ENCODE results near the gene ATOH8. TPM values are rescaled to one million over a fixed set of nuclear protein-coding genes. Genes with fewer than 3 reads are reported as not detected.

Gene ATOH8
- total RNA-seq, 3 donors from 2014 or later = 1.9 to 8.7 (median 2.8) TPM

DNA sequence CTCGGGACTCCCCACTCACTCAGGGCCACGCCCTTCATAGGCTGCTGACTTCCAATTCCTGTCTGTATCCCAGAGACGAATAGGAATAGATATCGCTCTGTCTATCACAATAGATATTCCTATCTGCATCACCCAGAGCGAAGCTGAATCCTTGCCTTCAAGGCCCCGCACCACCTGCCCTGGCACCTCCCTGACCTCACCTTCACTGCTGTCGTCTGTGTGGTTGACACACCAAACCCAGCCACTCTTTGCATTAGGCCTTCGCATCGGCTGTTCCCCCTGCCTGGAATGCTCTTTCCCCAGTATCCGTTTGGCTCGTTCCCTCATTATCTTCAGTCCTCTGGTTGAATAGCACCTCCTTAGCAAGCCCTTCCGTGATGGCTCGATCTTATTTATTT is 43.5 kb downstream of the ATOH8 start:
- Histone ChIP-seq H3K4me1 (ENCODE audit: low read depth) (no peaks in the 10 kb centered on the region), H3K9me3 (no peaks in the 10 kb centered on the region), H3K4me3 (no peak overlapping the region), H3K36me3 (ENCODE audit: low read depth) (no peaks in the 10 kb centered on the region)
- TF ChIP-seq CTCF (IDR thresholded peaks at IDR 0.05) = no peak
- no peak for DNase-seq
- intact Hi-C loops (cut with DNase I, micrococcal nuclease) = no loop called here
- no peak for ATAC-seq

DNA sequence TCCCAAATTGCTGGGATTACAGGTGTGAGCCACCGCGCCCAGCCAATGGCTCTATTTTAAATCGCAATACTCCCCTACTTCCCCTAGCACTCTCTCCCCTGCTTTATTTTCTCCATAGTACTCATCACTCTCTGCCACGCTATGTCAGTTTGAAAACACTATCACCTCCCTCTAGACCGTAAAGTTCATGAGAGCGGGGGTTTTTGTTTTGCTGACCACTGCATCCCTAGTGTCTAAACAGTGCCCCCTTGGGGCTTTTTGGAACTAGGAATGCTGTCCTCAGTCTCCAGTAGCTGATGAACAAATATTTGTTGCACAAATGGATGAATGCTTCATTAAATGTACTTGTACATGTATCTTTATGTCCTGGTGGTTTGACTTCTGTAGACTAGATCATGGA is 44.1 kb downstream of the ATOH8 start:
- TF ChIP-seq CTCF (IDR thresholded peaks at IDR 0.05) = no peak
- Histone ChIP-seq H3K4me3 (no peak overlapping the region), H3K4me1 (ENCODE audit: low read depth) (no peaks in the 10 kb centered on the region), H3K9me3 (no peaks in the 10 kb centered on the region), H3K36me3 (ENCODE audit: low read depth) (no peaks in the 10 kb centered on the region)
- ATAC-seq (no peak), DNase-seq (no peak)
- intact Hi-C loops (cut with DNase I, micrococcal nuclease) = no loop called here

DNA sequence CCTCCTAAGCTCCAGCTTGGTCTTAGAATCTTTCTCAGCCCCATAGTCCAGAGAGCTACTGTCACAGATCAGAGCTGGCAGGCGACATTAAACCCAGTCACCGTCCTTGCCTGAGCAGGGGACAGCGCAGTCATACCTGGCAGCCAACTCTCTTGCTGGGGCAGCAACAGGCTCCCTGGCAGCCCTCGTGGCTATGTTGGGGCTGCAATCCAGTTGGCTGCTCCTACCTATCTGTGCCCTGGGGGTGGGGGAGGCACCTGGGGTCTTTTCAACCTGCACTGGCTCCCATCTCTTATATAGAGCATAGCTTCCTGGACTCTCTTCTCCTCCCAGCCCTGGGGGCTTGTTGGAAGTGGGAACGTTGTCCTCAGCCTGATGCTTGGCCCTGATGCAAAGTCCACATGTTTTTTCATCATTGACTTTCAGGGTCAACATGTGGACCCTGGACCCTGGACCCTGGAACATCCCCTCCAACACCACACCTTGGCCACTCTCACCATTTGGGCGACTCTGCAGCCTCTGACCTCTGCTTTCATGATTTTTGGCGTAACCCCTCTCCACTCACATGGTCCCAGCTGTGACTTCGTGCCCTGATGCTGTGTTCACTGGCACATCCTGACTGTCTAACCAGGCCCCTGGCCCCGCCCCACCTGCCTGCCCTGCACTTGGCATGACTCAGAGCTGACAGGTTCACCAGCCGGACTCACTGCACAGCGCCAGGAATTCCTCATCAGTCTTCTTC is 45.6 kb downstream of the ATOH8 start:
- H3K36me3 ChIP-seq (ENCODE audit: low read depth) = no peaks in the 10 kb centered on the region
- intact Hi-C loops (cut with DNase I, micrococcal nuclease) = no loop called here
- ATAC-seq = peak; percentile 58
- no peak for TF ChIP-seq CTCF (IDR thresholded peaks at IDR 0.05)
- H3K4me1 ChIP-seq (ENCODE audit: low read depth) = no peaks in the 10 kb centered on the region
- no peak for DNase-seq
- no peaks in the 10 kb centered on the region for H3K9me3 ChIP-seq
- H3K4me3 ChIP-seq = no peak overlapping the region

- no peak for TF ChIP-seq CTCF (IDR thresholded peaks at IDR 0.05)
- DNase-seq (no peak), ATAC-seq (no peak)
- H3K4me1 ChIP-seq (ENCODE audit: low read depth) = no peaks in the 10 kb centered on the region
- intact Hi-C loops (cut with DNase I, micrococcal nuclease) = no loop called here
- no peak overlapping the region for H3K4me3 ChIP-seq
- H3K36me3 ChIP-seq (ENCODE audit: low read depth) = no peaks in the 10 kb centered on the region
- no peaks in the 10 kb centered on the region for H3K9me3 ChIP-seq
Measured at GRCh38 chr2:85800586-85800985, 46.8 kb downstream of the ATOH8 start.

- intact Hi-C loops (cut with DNase I, micrococcal nuclease) = no loop called here
- H3K4me3 ChIP-seq = no peak overlapping the region
- H3K4me1 ChIP-seq (ENCODE audit: low read depth) = no peaks in the 10 kb centered on the region
- no peaks in the 10 kb centered on the region for H3K36me3 ChIP-seq (ENCODE audit: low read depth)
- ATAC-seq (no peak), DNase-seq (no peak)
- TF ChIP-seq CTCF (IDR thresholded peaks at IDR 0.05) = no peak
- H3K9me3 ChIP-seq = no peaks in the 10 kb centered on the region
Measured at GRCh38 chr2:85801871-85802270, 48.1 kb downstream of the ATOH8 start.
